IPS-18a (cell line): ENCODE measurements around the gene SSBP2.

Experiments used
- H3K27ac ChIP-seq: one replicate; pipeline ENCODE4 v1.5.1; 2013; ENCODE audit warnings: low read length
- H3K27me3 ChIP-seq: one replicate; pipeline ENCODE4 v1.6.1; 2013; ENCODE audit warnings: mild to moderate bottlenecking, low read length; ENCODE audit not compliant: control insufficient read depth, insufficient read depth
- H3K36me3 ChIP-seq: one replicate; pipeline ENCODE4 v1.6.1; 2013; ENCODE audit warnings: low read depth, low read length; ENCODE audit not compliant: control insufficient read depth
- H3K4me1 ChIP-seq: one replicate; pipeline ENCODE4 v1.6.1; 2013; ENCODE audit warnings: low read depth, low read length; ENCODE audit not compliant: control insufficient read depth
- H3K4me3 ChIP-seq: one replicate; pipeline ENCODE4 v1.5.1; 2013; ENCODE audit warnings: low read length
- H3K9ac ChIP-seq: one replicate; pipeline ENCODE4 v1.6.1; 2013; ENCODE audit warnings: mild to moderate bottlenecking, low read length, moderate library complexity
- H3K9me3 ChIP-seq: one replicate; pipeline ENCODE4 v1.6.1; 2013; ENCODE audit warnings: low read depth, low read length; ENCODE audit not compliant: control insufficient read depth

Gene SSBP2

GRCh38 chr5:81579262-81579924, 171.5 kb downstream of the SSBP2 start:
- H3K27me3 ChIP-seq = no peaks in the 10 kb centered on the region
- H3K4me3 ChIP-seq = no peak overlapping the region
- H3K4me1 ChIP-seq = no peaks in the 10 kb centered on the region
- H3K9me3 ChIP-seq = no peaks in the 10 kb centered on the region
- H3K36me3 ChIP-seq = no peaks in the 10 kb centered on the region
- H3K27ac ChIP-seq = no peak overlapping the region
- H3K9ac ChIP-seq = no peak overlapping the region

GRCh38 chr5:81577091-81577490, 173.8 kb downstream of the SSBP2 start:
- Histone ChIP-seq H3K9ac (no peak overlapping the region), H3K27me3 (no peaks in the 10 kb centered on the region), H3K4me1 (no peaks in the 10 kb centered on the region), H3K27ac (no peak overlapping the region), H3K36me3 (no peaks in the 10 kb centered on the region), H3K4me3 (no peak overlapping the region), H3K9me3 (no peaks in the 10 kb centered on the region)

DNA sequence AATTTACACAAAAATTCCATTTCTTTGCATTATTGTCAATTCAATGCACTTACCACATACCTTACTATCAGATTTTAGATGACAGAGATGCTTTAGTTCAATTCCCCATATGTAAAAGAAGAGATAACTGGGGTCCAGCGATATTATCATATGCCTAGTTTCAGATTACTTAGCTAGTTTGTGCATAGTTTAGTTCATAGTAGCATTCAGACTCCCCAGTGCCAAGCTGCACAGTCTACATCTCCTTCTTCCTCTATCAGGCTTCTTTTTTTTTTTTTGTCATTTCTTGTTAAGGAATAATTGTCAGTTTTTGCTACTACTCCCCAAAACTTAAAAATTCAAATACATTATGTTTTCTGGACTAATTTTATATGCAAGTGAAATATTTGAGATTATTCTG, 175.0 kb downstream of the SSBP2 start:
- Histone ChIP-seq H3K27ac (no peak overlapping the region), H3K4me3 (no peak overlapping the region), H3K27me3 (no peaks in the 10 kb centered on the region), H3K9me3 (no peaks in the 10 kb centered on the region), H3K4me1 (no peaks in the 10 kb centered on the region), H3K36me3 (no peaks in the 10 kb centered on the region), H3K9ac (no peak overlapping the region)

GRCh38 chr5:81572201-81572600, 178.7 kb downstream of the SSBP2 start:
- Histone ChIP-seq H3K4me1 (no peaks in the 10 kb centered on the region), H3K27me3 (no peaks in the 10 kb centered on the region), H3K9ac (no peak overlapping the region), H3K4me3 (no peak overlapping the region), H3K36me3 (no peaks in the 10 kb centered on the region), H3K27ac (no peak overlapping the region), H3K9me3 (no peaks in the 10 kb centered on the region)

- H3K4me3 ChIP-seq = no peak overlapping the region
- H3K4me1 ChIP-seq = no peaks in the 10 kb centered on the region
- H3K27ac ChIP-seq = no peak overlapping the region
- H3K36me3 ChIP-seq = no peaks in the 10 kb centered on the region
- H3K9ac ChIP-seq = no peak overlapping the region
- no peaks in the 10 kb centered on the region for H3K27me3 ChIP-seq
- H3K9me3 ChIP-seq = no peaks in the 10 kb centered on the region
Observed at GRCh38 chr5:81558188-81558587, 192.7 kb downstream of the SSBP2 start.

DNA sequence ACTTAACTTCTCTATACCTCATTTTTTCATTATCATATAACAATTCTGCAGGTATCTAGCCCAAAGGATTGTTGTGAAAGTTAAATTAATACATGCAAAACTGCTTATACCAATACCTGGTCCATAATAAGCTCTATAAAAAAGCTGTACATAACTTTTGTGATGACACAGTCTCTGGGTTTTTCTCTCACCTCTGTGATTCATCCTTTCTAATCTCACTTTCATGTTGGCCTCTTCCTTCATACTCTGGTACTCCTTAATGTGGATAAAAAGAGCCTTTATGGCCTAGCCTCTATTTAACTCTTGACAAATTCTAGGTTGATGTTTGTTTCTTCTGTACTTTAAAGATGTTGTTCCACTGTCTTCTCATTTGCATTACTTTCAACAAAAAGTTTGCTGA, 194.1 kb downstream of the SSBP2 start:
- Histone ChIP-seq H3K27me3 (no peaks in the 10 kb centered on the region), H3K4me1 (no peaks in the 10 kb centered on the region), H3K27ac (no peak overlapping the region), H3K36me3 (no peaks in the 10 kb centered on the region), H3K4me3 (no peak overlapping the region), H3K9me3 (no peaks in the 10 kb centered on the region), H3K9ac (no peak overlapping the region)

GRCh38 chr5:81555865-81556264, 195.0 kb downstream of the SSBP2 start:
- no peaks in the 10 kb centered on the region for H3K36me3 ChIP-seq
- H3K4me3 ChIP-seq = no peak overlapping the region
- H3K27ac ChIP-seq = no peak overlapping the region
- no peak overlapping the region for H3K9ac ChIP-seq
- no peaks in the 10 kb centered on the region for H3K9me3 ChIP-seq
- no peaks in the 10 kb centered on the region for H3K4me1 ChIP-seq
- no peaks in the 10 kb centered on the region for H3K27me3 ChIP-seq

DNA sequence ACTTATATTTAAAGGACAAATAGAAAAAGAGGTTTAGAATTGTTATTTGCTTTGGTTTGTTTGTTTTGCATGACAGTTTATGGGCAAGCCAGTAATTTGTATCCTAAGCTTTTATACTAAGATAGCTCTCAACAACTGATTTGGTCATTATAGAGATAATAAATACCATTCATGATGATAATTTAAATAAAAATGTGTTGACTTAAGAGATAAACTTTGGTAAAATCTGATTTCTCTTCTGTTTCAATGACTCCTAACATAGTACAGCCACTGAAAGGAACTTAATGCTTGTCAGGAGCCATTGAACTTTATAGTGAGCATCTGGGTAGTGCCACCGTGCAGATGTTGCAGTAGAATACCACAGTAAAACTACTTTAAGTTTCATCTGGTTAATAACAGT, 196.2 kb downstream of the SSBP2 start:
- H3K36me3 ChIP-seq = no peaks in the 10 kb centered on the region
- no peaks in the 10 kb centered on the region for H3K4me1 ChIP-seq
- no peak overlapping the region for H3K9ac ChIP-seq
- no peaks in the 10 kb centered on the region for H3K9me3 ChIP-seq
- no peak overlapping the region for H3K27ac ChIP-seq
- H3K27me3 ChIP-seq = no peaks in the 10 kb centered on the region
- H3K4me3 ChIP-seq = no peak overlapping the region

- no peak overlapping the region for H3K9ac ChIP-seq
- no peak overlapping the region for H3K27ac ChIP-seq
- no peak overlapping the region for H3K4me3 ChIP-seq
- H3K9me3 ChIP-seq = no peaks in the 10 kb centered on the region
- H3K36me3 ChIP-seq = no peaks in the 10 kb centered on the region
- H3K4me1 ChIP-seq = no peaks in the 10 kb centered on the region
- no peaks in the 10 kb centered on the region for H3K27me3 ChIP-seq
Observed at GRCh38 chr5:81553567-81554212, 197.2 kb downstream of the SSBP2 start.

DNA sequence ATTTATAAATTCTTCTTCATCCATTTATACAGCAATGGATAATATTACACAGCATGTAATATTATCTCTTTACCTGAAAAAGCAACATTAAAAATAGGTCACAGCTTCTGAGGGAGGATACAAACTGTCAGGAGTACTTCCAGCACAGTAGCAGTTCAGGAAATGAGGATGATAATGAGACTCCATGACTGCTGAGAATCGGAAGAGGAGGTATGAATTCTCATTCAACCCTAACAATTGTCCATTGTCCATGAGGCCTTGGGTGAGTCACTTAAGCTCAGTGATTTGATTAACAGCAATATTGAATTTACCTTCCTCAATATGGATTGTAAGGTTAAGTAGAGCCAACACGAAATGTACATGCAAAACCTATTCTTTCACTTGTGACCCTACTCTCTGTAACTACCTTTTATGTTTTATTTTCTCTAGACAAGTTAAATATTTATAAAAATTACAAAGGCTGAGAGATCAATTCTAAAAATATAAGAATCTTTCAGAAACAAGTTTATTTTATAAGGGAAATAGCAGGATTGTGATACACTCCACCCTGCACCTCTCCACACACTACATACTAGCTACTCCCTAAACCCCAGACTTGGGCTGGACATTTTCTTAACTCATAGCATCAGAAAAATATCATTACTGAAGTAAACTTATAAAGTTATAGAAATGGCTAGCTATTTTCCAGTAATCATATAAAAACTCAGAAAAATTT, 197.9 kb downstream of the SSBP2 start:
- H3K27ac ChIP-seq = no peak overlapping the region
- H3K4me3 ChIP-seq = no peak overlapping the region
- H3K27me3 ChIP-seq = no peaks in the 10 kb centered on the region
- H3K9ac ChIP-seq = no peak overlapping the region
- no peaks in the 10 kb centered on the region for H3K4me1 ChIP-seq
- H3K36me3 ChIP-seq = no peaks in the 10 kb centered on the region
- no peaks in the 10 kb centered on the region for H3K9me3 ChIP-seq

- Histone ChIP-seq H3K27ac (no peak overlapping the region), H3K4me1 (no peaks in the 10 kb centered on the region), H3K27me3 (no peaks in the 10 kb centered on the region), H3K9ac (no peak overlapping the region), H3K4me3 (no peak overlapping the region), H3K9me3 (no peaks in the 10 kb centered on the region), H3K36me3 (no peaks in the 10 kb centered on the region)
Observed at GRCh38 chr5:81549123-81549522, 201.8 kb downstream of the SSBP2 start.

- no peaks in the 10 kb centered on the region for H3K27me3 ChIP-seq
- no peak overlapping the region for H3K4me3 ChIP-seq
- H3K27ac ChIP-seq = no peak overlapping the region
- no peaks in the 10 kb centered on the region for H3K36me3 ChIP-seq
- H3K4me1 ChIP-seq = no peaks in the 10 kb centered on the region
- H3K9me3 ChIP-seq = no peaks in the 10 kb centered on the region
- no peak overlapping the region for H3K9ac ChIP-seq
Observed at GRCh38 chr5:81547001-81547400, 203.9 kb downstream of the SSBP2 start.
